GM21390 (cell line): Measurements from ENCODE around the gene STAM.
"Not testable (repeated sequence)": the region's sequence is repeated elsewhere in the genome, so short reads cannot be mapped to it uniquely, and the experiment has no call there.

Experiments used
- ATAC-seq: cut with Tn5 transposase; IDR thresholded peaks from one replicate; pipeline ENCODE4 v1.9.1; 2021; ENCODE audit not compliant: unreplicated experiment

Gene STAM

DNA sequence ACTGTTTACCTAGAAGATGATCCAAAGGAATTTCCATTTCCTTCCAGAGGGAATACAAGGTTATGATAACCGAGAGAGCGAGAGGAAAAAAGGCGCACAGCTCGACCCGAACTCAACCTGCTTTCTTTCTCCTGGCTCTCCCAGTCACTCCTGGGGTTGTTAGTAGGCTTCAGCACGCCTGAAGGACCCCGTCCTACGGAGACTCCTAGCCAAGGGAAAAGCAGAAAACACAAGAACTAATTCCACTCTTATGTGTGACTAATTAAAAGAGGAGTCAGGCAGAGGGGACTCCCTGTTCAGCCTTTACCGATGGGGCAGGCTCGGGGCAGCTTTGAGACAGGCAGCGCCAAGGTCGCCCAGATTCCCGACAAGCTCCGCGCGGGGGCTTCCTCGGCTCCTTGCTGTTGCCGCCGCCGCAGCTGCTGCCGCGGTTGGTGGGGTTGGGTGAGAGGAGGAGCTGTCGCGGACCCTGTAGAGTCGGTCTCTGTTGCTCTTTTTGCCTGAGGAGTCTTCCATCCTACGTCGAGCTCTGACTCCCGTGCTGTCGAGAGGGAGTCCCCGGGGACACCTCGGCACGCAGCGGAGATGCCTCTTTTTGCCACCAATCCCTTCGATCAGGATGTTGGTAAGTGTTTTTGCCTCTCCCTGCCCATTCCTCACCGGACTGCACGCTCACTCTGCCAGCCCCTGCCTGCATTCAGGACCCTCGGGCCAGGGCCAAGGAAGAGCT is at the start of gene STAM:
Gene STAM (plus strand): TSS at position 397 of the 730 bp plus-strand sequence. CDS start 189 bp downstream, at position 586.
- ATAC-seq, result peak; percentile 88

DNA sequence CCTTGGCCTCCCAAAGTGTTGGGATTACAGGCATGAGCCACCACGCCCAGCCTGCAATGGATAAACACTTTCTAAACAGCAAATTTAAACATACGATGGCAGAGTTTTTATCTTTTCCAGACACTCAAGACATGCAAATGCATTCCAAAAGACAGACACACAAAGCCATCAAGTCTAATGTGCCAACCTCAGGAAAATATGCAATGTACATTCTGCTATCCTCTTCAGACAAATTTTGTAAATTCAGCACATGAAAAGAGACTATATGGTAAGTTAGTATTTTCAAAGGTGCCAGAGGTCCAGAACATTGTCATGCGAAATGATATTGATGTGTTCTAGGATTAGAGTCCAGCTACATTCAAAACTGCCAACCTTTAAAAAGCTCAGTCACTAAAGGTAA is 46.6 kb upstream of the STAM start:
- no peak for ATAC-seq

DNA sequence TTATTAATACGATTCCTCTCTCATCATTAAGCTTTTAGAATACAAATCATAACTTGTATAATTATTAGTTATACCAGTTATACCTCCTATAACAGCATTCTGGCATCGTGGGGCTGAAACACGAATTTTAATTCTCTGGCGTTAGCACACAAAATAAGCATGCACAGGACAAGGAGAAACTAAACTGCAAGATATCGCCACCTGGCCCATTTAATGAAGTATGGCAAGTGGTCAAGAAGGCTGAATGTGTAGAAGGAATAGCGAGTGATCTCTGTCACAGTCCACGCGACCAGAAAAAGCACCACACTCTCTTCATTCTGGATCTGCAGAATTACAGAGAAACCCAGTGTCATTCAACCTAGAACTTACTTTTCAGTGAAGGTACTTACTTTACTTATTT is 44.9 kb upstream of the STAM start:
- ATAC-seq, result no peak

DNA sequence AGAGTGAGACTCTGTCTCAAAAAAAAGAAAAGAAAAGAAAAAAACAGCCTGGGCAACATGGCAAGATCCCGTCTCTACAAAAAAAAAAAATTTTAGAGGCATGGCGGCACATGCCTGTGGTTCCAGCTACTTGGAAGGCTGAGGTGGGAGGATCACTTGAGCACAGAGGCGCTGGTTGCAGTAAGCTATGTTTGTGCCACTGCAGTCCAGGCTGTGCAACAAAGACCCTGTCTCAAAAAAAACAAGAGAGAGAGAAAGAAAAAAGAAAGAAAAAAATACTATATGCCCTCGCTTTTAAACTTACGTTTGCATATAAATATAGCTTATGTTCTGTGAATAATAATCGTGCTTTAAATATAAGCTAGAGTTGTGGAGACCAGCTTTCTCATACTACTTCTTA is 38.0 kb upstream of the STAM start:
- ATAC-seq, result no peak

DNA sequence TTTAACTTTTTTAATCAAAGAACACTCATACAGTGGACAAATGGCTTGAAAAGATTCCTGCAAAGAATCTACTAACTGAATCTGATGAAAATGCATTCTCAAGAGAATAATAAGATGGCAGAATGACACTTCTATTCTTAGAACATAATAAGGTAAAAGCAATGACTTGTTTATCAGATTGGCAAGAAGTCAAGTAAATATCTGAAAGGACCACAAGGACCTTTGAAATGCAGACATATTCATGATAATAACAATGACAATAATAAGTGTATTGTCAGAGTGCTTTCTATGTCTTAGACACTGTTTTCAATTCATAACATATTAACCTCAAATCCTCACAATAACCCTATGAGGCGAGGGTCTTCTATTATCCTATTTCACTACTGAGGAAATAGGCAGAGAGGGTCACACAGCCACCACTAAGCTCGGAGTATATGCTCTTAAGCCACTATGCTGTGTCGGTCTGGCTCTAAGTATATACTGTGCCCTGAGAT is 37.4 kb upstream of the STAM start:
- no peak for ATAC-seq

DNA sequence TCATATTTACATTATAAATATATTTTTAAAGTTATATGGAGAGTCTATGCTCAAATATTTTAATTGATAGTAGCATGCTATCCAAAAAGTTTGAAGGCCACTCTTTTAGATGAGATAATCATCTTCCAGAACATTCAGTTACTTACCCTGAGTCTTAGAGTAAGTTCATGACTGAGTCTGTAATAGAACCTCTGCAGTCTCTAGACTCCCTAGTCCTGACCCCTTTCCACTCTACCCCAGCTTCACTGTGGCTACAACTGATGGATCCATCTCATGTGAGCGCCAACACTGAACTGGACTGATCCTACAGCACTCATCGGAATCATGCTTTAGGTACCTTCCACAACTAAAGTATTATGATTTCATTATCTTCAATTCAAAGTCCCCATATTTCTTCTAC is 36.9 kb upstream of the STAM start:
- ATAC-seq, result no peak

DNA sequence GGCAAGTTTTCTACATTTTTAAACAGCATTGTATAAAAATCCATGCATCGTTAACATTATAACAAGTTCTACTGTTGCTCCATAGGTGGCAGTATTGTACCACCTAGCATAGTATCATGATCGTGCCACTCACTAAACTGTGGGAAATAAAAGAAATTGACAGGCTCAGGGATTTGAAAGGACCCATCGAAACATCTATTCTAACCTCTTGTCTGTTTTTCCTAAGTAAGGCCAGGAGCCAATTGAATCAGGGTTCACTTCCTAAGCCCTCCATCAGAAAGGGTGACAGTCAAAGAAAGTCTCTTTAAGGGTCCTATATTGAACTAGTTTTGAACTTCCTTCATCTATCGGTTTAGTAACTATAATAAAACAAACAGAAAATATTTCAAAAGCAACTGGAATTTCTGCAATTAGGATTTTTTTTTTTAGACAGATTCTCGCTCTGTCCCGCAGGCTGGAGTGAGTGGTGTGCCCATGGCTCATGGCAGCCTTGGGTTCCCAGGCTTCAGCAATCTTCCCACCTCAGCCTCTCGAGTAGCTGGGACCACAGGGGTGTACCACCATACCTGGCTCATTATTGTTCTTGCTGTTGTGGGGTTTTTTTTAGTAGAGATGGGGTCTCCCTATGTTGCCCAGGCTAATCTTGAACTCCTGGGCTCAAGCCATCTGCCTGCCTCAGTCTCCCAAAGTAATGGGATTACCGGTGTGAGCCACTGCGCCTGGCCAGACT is 36.2 kb upstream of the STAM start:
- peak; percentile 92 for ATAC-seq

DNA sequence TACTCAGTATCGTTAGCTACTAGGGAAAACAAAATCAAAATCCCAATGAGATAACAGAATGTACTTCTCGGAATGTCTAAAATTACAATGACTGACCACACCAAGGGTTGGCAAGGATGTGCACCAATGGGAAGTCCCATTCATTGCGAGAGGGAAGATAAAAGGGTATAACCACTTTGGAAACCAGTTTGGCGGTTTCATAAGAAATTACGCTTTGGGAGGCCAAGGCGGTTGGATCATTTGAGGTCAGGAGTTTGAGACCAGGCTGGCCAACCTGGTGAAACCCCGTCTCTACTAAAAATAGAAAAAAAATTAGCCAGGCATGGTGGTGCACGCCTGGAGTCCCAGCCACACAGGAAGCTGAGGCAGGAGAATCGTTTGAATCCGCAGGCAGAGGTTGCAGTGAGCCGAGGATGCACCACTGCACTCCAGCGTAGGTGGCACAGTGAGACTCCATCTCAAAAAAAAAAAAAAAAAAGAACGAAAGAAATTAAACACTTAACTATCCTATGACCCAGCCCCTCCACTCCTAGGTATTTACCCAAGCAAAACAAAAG is 34.4 kb upstream of the STAM start:
- no peak for ATAC-seq

DNA sequence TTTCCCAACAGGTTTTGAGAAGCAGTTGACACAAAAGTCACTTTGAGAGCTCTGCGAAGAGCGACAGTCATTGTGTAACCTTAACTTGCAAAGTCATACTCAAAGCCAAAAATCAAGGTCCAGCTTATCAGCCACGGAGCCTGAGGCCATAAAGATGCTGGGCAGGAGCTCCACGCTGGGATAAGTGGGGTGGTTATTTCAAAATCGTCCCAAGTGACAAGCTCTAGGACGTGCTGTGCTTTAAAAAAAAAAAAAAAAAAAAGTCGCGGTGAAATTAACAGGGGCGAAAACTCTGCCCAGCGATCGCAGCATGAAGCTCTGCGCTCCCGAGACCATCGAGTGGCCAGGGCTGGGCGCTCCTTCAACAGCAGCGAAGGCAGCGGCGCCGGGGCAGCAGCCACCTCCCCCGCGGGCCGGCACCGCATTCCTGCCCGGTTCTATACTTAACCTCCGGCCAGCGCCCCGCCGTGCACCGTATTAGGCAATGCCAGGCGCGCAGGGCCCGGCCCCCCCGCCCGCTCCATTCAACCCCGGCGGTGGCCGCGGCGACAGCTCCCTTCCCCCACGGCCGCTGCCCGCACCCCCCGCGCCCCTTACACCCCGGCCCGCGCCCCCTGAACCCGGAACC is 27.4 kb upstream of the STAM start:
- peak; percentile 42 for ATAC-seq

DNA sequence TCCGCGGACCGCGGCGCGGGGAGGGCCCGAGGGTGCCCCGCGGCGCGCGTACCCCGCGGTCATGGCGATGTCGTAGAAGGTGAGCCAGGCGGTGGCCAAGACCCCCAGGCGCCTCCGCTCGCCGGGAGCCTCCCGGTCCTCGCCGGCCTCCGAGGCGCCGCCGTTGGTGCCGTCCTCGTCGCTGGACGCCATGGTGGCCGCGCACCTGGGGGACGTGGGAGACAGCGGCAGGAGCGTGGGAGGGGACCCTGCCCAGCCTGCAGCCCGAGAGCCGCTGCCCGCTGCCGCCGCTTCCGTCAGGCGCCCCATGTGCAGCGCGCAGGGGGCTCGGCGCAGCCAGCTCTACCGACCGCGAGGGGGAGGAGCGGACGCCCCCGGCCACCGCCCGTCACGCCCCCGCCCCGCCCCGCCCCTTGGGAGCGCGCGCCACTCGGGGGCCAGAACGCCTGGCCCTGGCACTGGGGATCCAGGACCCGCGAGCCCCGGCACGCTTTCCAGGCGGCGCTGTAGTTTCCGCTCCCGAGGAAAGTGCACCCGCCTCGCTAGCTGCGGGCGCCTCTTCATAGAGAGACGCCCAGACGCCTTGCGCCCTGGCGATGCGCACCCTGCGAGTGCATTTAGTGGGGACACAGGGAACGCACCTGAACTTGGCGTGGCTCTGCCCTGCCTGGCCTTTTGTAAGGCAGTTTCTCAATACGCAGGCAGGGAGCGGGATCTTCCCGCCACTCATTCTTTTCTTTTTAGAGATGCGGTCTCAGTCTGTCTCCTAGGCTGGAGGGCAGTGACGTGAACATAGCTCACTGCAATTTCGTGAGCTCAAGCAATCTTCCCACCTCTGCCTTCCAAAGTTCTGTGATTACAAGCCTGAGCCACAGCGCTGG is 26.7 kb upstream of the STAM start, which contains the start of gene HACD1:
Gene HACD1 (minus strand): TSS at position 344 of the 881 bp plus-strand sequence. CDS start 35 bp downstream, at position 309.
- ATAC-seq, result peak; percentile 63

DNA sequence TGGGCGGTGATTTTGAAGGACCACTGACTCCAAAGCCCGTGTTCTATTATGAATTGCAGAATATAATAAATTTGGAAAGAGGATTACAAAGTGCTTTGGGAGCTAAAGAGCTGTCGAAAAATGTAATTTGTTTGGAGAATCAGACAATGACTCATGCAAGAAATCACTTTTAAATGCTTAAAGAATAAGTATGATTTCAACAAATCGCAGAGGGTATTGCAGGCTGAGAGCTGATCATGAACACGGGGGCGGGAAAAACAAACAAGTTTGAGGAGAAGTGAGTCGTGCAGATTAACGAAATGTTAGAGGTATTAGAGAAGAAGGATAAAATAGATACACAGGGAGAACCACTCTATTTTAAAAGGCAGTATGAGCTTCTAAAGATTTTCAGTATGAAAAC is 21.9 kb upstream of the STAM start:
- no peak for ATAC-seq

DNA sequence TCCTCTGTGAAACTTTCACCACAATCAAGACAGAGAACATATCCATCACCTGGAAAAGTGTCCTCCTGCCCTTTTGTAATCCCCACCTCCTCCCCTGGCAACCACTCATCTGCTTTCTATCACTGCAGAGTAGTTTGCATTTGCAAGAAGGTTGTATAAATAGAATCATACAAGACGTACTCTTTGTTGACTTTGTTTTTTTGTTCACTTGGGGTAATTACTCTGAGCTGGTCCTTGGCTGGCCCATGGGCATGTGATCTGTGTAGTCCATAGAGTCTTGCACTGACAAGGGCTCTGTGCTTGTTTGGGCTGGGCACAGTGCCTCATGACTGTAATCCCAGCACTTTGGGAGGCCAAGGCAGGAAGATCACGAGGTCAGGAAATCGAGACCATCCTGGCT is 19.0 kb upstream of the STAM start:
- no peak for ATAC-seq

DNA sequence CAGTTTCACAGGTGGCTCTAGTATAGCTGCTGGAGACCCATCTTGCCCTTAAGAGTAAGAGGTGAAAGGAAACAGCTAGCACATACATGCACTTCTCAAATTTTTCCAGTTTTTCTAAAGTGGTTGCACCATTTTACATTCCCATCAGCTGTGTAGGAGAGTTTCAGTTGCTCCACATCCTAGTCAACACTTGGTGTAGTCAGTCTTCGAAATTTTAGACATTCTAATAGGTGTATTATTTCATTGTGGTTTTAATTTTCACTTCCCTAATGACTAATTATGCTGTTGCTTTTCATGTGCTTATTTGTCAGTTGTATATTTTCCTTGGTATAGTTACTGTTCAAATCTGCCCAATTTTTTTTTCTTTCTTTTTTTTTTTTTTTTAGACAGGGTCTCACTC is 17.3 kb upstream of the STAM start:
- ATAC-seq, result no peak

DNA sequence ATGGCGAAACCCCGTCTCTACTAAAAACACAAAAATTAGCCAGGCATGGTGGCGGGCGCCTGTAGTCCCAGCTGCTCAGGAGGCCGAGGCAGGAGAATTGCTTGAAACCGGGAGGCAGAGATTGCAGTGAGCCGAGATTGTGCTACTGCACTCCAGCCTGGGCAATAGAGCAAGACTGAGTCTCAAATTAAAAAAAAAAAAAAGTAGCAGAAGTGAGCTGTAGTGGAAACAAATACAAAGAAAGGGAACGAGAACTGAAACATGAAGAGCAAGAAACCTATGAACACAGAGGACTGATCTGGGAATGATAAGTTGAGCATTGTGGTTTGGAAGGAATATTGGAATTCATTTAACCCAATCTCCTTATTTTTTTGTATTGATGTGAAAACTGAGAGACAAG is 11.4 kb upstream of the STAM start:
- not testable (repeated sequence) for ATAC-seq

DNA sequence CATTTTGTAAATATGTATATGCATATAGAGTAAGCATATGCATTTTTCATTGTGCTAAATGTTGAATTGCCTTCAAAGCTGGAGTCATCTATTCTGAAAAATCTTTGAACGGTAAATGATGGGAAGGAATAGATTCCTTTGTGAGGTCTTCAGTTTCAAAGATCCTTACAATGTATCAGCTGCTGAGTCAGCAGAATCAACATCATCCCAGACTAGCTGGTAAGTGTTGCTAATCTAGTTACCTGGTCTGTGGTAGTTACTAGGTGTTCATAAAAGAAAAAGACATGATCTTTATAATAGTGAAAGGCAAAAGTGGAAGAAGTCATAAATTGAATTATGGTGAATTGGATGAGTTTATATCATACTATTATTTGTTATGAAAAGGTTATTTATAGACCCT is 10.6 kb upstream of the STAM start:
- ATAC-seq, result no peak

DNA sequence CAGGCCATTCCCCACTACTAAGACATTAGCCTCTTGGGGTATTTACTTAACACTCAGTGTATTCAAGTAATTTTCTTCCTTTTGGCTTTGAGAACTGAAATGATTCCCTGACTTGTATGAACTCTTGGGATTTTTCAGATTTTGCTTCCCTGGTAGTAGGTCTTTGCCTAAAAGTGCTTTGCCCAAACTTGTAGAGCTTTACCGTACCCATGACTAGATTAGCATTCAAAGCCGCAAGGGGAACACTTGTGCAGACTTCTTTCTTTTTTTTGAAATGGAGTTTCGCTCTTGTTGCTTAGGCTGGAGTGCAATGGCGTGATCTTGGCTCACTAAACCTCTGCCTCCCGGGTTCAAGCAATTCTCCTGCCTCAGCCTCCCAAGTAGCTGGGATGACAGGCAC is 6.1 kb upstream of the STAM start:
- no peak for ATAC-seq

DNA sequence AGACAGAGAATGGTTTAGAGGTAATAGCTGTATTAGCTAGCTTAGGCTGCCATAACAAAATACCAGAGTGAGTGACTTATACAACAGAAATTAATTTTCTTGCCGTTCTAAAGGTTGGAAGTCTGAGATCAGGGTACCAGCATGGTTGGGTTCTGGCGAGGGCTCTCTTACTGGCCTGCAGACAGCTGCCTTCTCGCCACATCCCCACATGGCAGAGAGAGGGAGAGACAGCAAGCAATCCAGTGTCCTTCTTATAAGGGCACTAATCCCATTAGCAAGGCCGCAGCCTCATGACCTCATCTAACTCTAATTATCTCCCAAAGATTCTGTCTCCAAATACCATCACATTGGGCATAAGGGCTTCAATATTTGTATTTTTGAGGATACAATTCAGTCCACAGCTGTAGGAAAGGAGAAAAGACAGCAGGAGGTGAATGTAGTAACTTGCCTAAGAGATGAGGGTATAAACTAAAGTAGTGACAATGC is 3.6 kb upstream of the STAM start:
- ATAC-seq, result no peak

DNA sequence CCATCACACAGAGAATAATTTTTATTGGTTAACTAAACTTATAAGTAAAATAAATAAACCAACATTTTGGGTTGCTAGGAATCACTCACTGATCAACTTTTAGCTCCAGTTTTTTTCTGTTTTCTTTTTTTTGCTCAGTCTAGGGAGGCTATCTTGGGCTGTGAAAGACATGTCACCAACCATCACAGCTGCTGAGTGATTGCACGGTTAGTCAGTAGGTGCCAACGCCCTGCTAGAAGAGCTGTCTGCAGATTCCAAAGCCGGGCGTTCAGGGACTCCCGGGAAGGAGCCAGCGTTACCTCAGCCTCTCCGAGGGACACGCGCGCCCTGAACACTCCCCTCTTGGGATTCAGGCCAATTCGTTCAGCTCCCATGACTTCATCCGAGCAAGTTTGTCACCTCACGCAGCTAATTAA is 604 bp upstream of the STAM start:
- peak; percentile 31 for ATAC-seq

DNA sequence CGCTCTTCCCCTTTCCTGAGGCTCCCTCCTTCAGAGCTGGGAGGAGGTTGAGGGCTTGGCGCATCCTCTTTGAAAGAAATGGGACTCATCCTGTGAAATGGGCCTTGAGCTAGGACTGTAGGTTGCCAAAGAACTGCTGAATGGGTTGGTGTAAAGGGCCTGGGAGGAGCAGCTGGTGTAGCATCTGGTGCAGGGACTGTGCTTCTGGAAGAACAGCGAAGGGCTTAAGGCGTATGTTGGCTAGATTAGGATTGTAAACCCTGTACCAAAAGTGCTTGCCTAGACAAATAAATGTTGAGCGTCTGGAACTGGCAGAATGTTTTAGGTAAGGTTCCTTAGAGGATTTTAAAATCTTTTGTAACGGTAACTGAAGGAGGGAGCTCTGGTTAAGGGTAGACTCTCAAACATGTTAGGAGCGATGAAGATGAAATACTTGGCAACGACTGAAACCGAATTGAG is 563 bp downstream of the STAM start:
- ATAC-seq, result peak; percentile 31

DNA sequence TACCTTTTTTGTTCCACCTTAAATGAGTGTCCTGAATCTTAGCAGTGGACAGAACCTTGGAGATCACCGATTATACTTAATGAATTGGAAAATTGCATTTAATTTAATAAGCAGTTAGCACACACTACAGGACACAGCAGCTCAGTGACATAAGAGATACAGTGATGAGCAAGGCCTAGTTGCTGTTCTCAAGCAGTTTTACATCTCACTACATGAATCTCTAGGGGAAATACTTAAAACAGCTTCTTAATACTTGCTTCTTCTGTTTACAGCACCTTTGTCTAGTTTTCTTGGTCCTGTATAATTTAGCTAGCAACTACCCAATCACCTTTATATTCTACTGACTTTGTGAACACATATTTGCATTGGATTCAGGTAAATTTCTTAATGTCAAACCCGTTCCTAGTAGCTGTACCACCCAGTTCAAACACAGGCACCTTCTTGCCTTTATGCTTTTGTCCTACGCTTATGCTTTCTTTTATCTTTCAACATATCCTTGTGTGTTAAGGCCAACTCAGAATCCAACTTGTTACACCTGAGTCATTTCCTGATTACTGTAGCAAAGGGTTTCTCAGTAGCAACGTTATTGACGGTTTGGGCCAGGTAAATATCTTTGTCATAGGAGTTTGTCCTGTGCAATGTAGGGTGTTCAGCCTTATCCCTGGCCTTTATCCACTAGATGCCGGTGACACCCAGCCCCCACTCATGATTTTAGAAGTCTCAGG is 1.8 kb downstream of the STAM start:
- no peak for ATAC-seq
